AG09319 (cell line): ENCODE measurements around the gene MOCS1.

ENCODE experiments used
- DNase-seq: peaks from one replicate; pipeline ENCODE4 v3.0.0-alpha.2; 2010; ENCODE audit warnings: low read depth; ENCODE audit errors: extremely low read depth
- CTCF ChIP-seq: IDR thresholded peaks from 2 replicates; pipeline ENCODE4 v1.5.1; 2011; ENCODE audit warnings: low read depth, mild to moderate bottlenecking, inconsistent platforms, low read length, moderate library complexity

MOCS1 gene

DNA sequence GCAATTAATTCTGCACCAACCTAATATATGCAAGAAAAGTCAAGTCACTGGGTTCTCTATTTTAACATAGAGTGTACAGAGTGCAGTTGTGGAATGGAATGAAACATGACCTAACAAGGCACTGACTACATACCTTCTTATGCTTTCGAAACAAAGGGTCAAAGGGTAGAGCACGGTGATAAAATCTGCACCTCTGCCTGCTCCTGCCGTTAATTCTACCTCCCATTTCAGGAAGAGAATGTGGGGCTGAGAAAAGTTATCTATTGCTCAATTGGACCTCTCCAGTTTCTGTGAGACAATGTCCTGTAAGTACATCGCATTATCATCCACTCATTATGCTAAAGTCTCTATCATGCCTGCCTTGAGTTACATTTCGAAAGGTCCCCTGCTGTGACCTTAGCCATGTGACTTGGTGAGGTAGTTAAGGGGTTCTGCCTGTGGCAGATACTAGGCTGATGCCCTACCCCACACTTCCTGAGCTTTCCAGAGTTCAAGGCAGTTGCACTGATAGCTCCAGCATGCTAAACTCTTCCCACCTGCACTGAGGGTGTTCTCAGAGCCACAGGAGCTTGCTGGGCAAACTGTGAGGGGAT lies 14.0 kb upstream of the MOCS1 start:
- no peak for DNase-seq
- TF ChIP-seq CTCF: no peak

DNA sequence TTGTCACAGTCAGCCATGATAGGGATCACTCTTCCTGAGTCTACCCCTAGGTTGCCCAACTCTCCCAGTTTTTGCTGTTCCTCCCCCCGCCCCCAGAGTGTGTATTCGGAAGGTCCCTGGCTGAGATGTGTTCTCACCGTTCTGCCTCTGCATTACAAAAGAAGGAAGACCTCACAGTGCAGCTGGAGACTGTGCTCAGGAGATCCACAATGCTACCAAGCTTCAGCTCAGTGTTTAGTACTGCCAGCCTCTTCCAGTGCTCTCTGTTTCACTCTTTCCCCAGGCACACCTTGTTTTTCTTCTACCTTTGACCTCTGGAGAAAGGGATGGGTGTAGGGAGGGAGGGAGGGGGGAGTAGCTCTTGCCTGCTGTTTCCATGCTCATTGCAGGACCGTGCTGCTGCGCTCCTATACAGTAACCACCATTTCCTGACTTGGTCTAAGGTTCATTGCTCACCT lies 13.4 kb upstream of the MOCS1 start:
- DNase-seq: no peak

GRCh38 chr6:39945626-39946025 lies 11.4 kb upstream of the MOCS1 start:
- no peak for TF ChIP-seq CTCF
- DNase-seq: no peak

More for the DNA sequence above, 13.4 kb upstream of the MOCS1 start:
- no peak for TF ChIP-seq CTCF

DNA sequence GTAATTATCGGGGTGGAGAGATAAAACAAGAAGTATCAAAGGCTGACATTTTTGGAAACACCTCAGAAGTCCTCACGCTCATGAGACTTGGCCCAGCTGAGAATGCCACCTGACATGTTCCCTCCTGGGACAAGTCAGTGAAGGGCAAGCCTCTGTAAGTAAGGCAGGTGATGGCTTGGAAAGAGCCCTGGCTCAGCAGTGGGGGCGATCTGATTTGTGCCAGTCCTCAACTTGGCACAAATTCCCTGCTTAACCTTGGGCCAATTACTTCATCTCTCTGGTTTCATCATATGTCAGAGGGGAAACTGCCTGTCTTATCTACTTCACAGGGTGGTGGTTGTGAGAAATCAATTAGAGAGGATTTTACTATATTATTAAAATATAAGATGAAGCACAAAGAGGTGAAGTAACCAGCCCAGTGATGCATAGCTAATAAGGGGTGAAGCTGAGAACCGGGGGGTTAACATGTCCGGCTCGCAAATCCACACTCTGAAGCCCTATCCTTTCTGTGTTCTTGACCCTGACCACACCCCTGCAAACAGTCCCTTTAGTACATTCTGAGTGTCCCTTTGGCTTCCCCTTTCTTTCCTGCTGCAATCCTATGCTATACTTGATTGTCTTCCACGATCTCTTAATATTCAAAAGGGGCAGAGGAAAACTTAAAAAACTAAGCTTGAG lies 8.8 kb upstream of the MOCS1 start:
- DNase-seq: no peak
- no peak for TF ChIP-seq CTCF

DNA sequence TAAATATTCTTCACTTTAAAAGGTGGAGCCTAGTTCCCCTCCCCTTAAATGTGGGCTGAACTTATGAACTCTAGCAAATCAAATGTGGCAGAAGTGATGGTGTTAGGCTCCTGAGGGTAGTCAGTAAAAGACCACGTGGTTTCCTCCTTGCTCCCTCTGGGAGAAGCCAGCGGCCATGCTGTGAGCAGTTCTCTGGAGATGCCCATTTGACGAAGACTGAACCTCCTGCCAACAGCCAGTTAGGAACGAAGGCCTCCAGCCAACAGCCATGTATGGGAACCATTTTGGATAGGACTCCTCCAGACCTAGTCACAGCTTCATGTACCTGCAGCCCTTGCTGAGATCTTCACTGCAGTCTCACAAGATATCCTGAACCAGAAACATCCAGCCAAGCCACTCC lies 7.6 kb upstream of the MOCS1 start:
- no peak for DNase-seq
- no peak for TF ChIP-seq CTCF

DNA sequence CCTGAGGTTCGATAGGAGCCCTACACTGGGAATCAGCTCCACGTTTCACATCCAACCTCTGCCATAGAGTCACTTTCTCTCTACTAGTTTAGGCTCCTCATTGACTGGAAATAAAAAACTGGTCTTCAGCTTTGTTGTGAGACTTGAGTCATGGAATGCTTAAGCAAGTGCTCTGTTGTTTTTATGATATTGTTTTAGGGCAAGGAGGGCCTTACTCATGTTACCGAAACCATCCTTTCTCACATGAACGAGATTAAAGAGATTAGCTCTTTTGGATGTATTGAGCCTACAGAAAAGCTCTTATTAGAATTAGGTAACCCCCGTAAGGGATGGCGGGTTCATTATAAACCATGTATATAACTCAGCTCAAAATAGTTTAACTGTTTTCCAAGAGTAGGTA lies 6.9 kb upstream of the MOCS1 start:
- no peak for TF ChIP-seq CTCF
- no peak for DNase-seq

DNA sequence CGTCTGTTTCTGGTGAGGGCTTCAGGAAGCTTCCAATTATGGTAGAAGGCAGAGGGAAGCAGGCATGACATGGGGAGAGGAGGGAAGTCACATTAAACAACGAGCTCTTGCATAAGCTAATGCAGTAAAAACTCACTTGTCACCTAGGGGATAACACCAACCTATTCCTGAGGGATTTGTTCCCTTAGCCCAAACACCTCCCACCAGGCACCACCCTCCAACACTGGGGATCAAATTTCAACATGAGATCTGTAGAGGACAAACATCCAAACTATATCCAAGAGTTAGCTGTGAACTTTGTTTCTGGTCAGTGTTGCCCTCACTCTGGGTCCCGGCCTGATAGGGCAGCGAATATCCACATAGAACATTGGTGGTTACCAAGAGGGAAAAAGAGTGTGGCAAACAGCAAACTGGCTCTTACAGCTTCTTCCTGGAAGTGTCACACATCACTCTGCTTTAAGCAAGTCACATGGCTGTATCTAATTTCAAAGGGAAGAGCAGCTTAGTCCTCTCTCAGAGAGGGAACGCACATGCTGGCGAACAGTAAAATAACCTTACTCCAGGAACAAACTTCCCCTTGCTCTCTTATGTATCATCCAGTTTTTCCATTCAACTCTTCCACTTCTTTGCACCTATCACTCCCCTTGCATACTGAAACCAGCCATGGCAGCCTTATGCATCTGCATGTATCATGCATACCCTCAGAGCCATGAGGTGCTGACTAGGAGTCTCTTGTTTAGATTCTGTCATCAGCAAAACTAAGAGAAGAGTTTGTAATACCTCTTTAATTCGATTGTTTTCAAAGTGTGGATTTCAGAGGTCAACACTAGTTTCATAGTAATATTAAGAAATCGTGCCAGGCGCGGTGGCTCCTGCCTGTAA lies 4.8 kb upstream of the MOCS1 start:
- TF ChIP-seq CTCF: no peak
- DNase-seq: no peak
